CD4-positive, alpha-beta T cell (primary cell): ENCODE data around the gene SUMF1. TPM values are rescaled to one million over a fixed set of nuclear protein-coding genes. Genes with fewer than 3 reads are reported as not detected.

Source experiments
- ATAC-seq: fragments of 200-7000 bp; cut with Tn5 transposase; one replicate; pipeline ENCODE4 v1.10.0; 2022; ENCODE audit warnings: mild to moderate bottlenecking; ENCODE audit not compliant: poor library complexity
- CTCF ChIA-PET: fragments of 350-600 bp; sonication (Branson Sonifier 250); formaldehyde crosslinking; loops from one replicate; lab custom pipeline; 2021; ENCODE audit warnings: antibody characterized with exemption, inconsistent platforms; lab: Charles Lee
- POLR2A ChIA-PET: fragments of 350-600 bp; sonication (Branson Sonifier 250); formaldehyde crosslinking; loops from one replicate; lab custom pipeline; 2021; ENCODE audit warnings: antibody characterized with exemption, inconsistent platforms; lab: Charles Lee
- DNase-seq, 14 experiments: peaks; one replicate each; pipeline ENCODE4 v3.0.0-alpha.2; 2013 to 2020; ENCODE audit warnings: mixed read lengths in 2 of 14
- H3K27ac ChIP-seq, 2 donors: one replicate each; pipeline versions ENCODE4 v1.5.1 to v1.7.0; 2013; ENCODE audit warnings: low read length in 2 of 2, low read depth in 1 of 2, mild to moderate bottlenecking in 1 of 2
- H3K27me3 ChIP-seq, 2 experiments: 1 replicate in 1 of 2; 2 replicates in 1 of 2; pipeline versions ENCODE4 v1.6.1 to v1.7.0; 2013; ENCODE audit warnings: low read length in 2 of 2, control low read depth in 1 of 2, mild to moderate bottlenecking in 1 of 2, moderate library complexity in 1 of 2; ENCODE audit not compliant: insufficient read depth in 2 of 2, control insufficient read depth in 1 of 2
- H3K36me3 ChIP-seq: one replicate; pipeline ENCODE4 v1.6.1; 2013; ENCODE audit warnings: low read length, control low read depth; ENCODE audit not compliant: insufficient read depth
- H3K4me1 ChIP-seq: one replicate; pipeline ENCODE4 v1.6.1; 2013; ENCODE audit warnings: low read length, control low read depth; ENCODE audit not compliant: insufficient read depth
- H3K4me3 ChIP-seq: one replicate; pipeline ENCODE4 v1.5.1; 2013; ENCODE audit warnings: mild to moderate bottlenecking, low read length, moderate library complexity
- H3K9me3 ChIP-seq, 2 experiments: 1 replicate in 1 of 2; 2 replicates in 1 of 2; pipeline versions ENCODE4 v1.6.1 to v1.7.0; 2013; ENCODE audit warnings: low read length in 2 of 2, mild to moderate bottlenecking in 2 of 2, control low read depth in 1 of 2, moderate library complexity in 1 of 2; ENCODE audit not compliant: control insufficient read depth in 1 of 2, insufficient read depth in 1 of 2
- H3K27ac Mint-ChIP-seq: one replicate; pipeline ENCODE4 v1.8.0; 2020; ENCODE audit warnings: mixed read lengths
- H3K27me3 Mint-ChIP-seq: one replicate; pipeline ENCODE4 v1.8.0; 2021; ENCODE audit warnings: mixed read lengths
- H3K36me3 Mint-ChIP-seq: one replicate; pipeline ENCODE4 v1.8.0; 2021; ENCODE audit warnings: low read depth, mixed read lengths
- H3K4me1 Mint-ChIP-seq: one replicate; pipeline ENCODE4 v1.8.0; 2021; ENCODE audit warnings: low read depth, mixed read lengths
- H3K4me3 Mint-ChIP-seq: one replicate; pipeline ENCODE4 v1.8.0; 2020; ENCODE audit warnings: mild to moderate bottlenecking, mixed read lengths
- H3K9me3 Mint-ChIP-seq: one replicate; pipeline ENCODE4 v1.8.0; 2020; ENCODE audit warnings: mixed read lengths
- intact Hi-C, 2 experiments: fragments of 100-400 bp; cut with DNase I in 1 of 2; cut with micrococcal nuclease in 1 of 2; formaldehyde crosslinking; loops; one replicate each; pipeline versions ENCODE4 v1.15.1 to v1.9.0; 2023 to 2025; cut with DNase I, micrococcal nuclease
- total RNA-seq, 174 experiments: library from RNA in 2 of 174; stranded (reverse) in 2 of 174; gene quantifications; one replicate each; pipeline ENCODE4 v1.2.3 and lab custom pipeline; 2021 to 2026
- TF ChIP-seq, protein P1 (sequence below): fragments of 200-600 bp; IDR thresholded peaks from one replicate; pipeline ENCODE4 v1.8.0; 2022; ENCODE audit warnings: antibody characterized with exemption, mild to moderate bottlenecking

The SUMF1 gene
- total RNA-seq, 2 experiments from 2014 or later, result 7.0 to 8.1 TPM

DNA sequence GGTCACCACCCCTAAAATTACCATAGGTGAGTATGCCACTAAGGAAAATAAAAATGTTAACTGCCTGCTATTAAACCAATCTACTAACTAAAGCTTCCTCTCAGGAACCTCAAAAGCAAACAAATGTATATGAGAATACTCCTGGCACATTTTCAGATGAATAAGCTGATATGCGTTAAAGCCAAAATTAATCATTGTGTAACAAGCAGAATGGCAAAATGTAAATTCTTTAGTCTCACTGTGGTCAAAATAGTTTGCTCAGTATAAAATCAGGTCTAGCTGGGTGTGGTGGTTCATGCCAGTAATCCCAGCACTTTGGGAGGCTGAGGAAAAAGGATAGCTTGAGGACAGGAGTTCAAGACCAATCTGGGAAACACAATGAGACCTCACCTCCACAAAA is 53.6 kb downstream of the SUMF1 start:
- intact Hi-C loops, result no loop called here
- no peaks in the 10 kb centered on the region for H3K27me3 Mint-ChIP-seq
- Histone ChIP-seq H3K4me1 (no peaks in the 10 kb centered on the region), H3K36me3 (peaks cover 35% of the 10 kb centered on the region), H3K9me3 (no peaks in the 10 kb centered on the region), H3K4me3 (no peak overlapping the region), H3K27ac (no peak overlapping the region), H3K27me3 (no peaks in the 10 kb centered on the region)
- ATAC-seq (no peak), DNase-seq (no peak)
- ChIA-PET CTCF (no interaction called here), POLR2A (no interaction called here)
- H3K9me3 Mint-ChIP-seq, result no peaks in the 10 kb centered on the region
- no peaks in the 10 kb centered on the region for H3K4me1 Mint-ChIP-seq
- peaks cover 78% of the 10 kb centered on the region for H3K36me3 Mint-ChIP-seq
- H3K4me3 Mint-ChIP-seq, result no peak overlapping the region
- TF ChIP-seq, protein P1, sequence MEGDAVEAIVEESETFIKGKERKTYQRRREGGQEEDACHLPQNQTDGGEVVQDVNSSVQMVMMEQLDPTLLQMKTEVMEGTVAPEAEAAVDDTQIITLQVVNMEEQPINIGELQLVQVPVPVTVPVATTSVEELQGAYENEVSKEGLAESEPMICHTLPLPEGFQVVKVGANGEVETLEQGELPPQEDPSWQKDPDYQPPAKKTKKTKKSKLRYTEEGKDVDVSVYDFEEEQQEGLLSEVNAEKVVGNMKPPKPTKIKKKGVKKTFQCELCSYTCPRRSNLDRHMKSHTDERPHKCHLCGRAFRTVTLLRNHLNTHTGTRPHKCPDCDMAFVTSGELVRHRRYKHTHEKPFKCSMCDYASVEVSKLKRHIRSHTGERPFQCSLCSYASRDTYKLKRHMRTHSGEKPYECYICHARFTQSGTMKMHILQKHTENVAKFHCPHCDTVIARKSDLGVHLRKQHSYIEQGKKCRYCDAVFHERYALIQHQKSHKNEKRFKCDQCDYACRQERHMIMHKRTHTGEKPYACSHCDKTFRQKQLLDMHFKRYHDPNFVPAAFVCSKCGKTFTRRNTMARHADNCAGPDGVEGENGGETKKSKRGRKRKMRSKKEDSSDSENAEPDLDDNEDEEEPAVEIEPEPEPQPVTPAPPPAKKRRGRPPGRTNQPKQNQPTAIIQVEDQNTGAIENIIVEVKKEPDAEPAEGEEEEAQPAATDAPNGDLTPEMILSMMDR, result no peak
- no peak overlapping the region for H3K27ac Mint-ChIP-seq

DNA sequence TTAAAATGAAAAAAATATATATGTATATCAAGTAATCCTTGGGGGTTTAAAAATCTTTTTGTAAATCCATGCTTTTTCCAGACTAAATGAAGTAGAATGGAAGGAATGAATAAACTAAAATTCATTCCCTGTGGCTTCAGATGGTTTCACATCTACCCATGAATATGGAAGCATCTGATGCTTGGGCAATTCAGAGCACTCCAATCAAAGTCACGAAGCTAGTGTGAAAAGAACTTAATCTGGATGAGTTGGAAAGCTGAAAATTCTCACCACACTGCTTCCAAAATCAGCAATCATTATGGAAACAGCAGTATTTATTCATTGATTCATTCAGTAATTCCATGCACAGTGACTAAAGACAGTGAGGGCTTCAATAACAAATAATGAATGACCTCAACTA is 55.2 kb downstream of the SUMF1 start:
- TF ChIP-seq, protein P1, result no peak
- H3K4me1 Mint-ChIP-seq, result no peaks in the 10 kb centered on the region
- CTCF ChIA-PET, result no interaction called here

DNA sequence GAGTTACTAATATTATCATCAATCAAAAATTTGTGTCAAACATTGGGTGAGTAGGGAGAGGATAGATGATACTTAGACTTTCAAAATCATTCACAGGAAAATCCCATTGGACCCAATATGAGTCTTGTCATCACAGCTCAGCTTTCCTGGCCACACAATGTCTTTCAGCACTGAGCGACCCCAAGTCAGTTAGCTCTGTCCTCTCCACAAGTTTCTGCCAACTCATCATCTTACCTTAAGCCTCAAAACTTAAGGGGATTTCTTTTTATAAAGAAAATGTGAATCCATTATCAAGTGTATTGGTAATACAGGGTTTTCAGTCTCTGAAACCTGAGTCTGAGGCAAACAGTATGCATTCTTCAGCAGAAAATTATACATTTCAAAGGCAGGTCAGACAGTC is 55.8 kb downstream of the SUMF1 start:
- no peaks in the 10 kb centered on the region for H3K4me1 Mint-ChIP-seq
- H3K4me3 Mint-ChIP-seq, result no peak overlapping the region
- Histone ChIP-seq H3K36me3 (peaks cover 19% of the 10 kb centered on the region), H3K9me3 (no peaks in the 10 kb centered on the region), H3K27ac (no peak overlapping the region), H3K4me1 (no peaks in the 10 kb centered on the region), H3K27me3 (no peaks in the 10 kb centered on the region), H3K4me3 (no peak overlapping the region)
- ATAC-seq (no peak), DNase-seq (no peak)
- TF ChIP-seq, protein P1, result no peak
- peaks cover 80% of the 10 kb centered on the region for H3K36me3 Mint-ChIP-seq
- H3K9me3 Mint-ChIP-seq, result no peaks in the 10 kb centered on the region
- ChIA-PET CTCF (no interaction called here), POLR2A (no interaction called here)
- H3K27ac Mint-ChIP-seq, result no peak overlapping the region
- intact Hi-C loops, result no loop called here
- no peaks in the 10 kb centered on the region for H3K27me3 Mint-ChIP-seq

More for the DNA sequence above, 55.2 kb downstream of the SUMF1 start:
- H3K4me3 Mint-ChIP-seq, result no peak overlapping the region
- H3K27me3 Mint-ChIP-seq, result no peaks in the 10 kb centered on the region
- DNase-seq, result no peak
- H3K36me3 Mint-ChIP-seq, result peaks cover 82% of the 10 kb centered on the region
- POLR2A ChIA-PET, result no interaction called here
- Histone ChIP-seq H3K27ac (no peak overlapping the region), H3K4me1 (no peaks in the 10 kb centered on the region), H3K36me3 (peaks cover 22% of the 10 kb centered on the region), H3K4me3 (no peak overlapping the region), H3K9me3 (no peaks in the 10 kb centered on the region), H3K27me3 (no peaks in the 10 kb centered on the region)
- no peak for ATAC-seq
- intact Hi-C loops, result no loop called here
- no peak overlapping the region for H3K27ac Mint-ChIP-seq
- H3K9me3 Mint-ChIP-seq, result no peaks in the 10 kb centered on the region
